Measurements from ENCODE around the gene TUT1. TPM values are rescaled to one million over a fixed set of nuclear protein-coding genes. Genes with fewer than 3 reads are reported as not detected.

Gene TUT1
- total and polyA plus RNA-seq, 8 donors = 12.0 to 33.4 (median 15.8) TPM

DNA sequence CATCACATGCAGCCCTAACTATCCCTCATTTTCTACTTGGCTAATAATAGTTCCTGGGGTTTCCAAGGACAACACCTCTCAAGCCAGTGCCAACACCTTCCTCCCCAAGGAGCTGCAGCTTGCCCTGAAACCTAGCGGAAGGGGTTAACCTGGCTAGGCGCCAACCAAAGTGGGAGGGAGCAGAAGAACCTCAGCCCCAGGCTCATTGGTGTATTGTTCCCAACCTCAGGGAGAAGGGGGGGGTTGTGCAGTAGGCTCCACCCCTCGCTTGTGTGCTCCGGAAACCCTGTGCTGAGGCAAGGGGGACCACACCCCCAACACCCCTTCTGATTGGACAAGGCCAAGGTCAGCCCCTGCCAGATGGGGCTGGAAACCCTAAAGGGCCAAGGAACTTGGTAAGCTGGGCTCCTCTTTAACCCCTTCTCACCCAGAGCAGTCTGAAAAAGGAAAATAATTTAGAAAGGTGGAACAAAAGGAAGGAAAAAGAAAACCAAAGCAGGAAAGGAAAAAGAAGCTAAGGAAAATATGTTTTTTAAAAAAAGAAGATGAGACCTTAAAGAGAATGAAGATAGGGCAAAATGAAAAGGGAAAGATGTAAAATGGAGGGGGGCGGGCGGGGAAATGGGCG is 7.9 kb upstream of the TUT1 start:
- TF ChIP-seq, protein P1, sequence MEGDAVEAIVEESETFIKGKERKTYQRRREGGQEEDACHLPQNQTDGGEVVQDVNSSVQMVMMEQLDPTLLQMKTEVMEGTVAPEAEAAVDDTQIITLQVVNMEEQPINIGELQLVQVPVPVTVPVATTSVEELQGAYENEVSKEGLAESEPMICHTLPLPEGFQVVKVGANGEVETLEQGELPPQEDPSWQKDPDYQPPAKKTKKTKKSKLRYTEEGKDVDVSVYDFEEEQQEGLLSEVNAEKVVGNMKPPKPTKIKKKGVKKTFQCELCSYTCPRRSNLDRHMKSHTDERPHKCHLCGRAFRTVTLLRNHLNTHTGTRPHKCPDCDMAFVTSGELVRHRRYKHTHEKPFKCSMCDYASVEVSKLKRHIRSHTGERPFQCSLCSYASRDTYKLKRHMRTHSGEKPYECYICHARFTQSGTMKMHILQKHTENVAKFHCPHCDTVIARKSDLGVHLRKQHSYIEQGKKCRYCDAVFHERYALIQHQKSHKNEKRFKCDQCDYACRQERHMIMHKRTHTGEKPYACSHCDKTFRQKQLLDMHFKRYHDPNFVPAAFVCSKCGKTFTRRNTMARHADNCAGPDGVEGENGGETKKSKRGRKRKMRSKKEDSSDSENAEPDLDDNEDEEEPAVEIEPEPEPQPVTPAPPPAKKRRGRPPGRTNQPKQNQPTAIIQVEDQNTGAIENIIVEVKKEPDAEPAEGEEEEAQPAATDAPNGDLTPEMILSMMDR (IDR thresholded peaks at IDR 0.05) = no peak
- intact Hi-C loops (cut with DNase I) = no loop called here
- peaks cover 0 to 37% (median 32%) of the 10 kb centered on the region in 3 donors for H3K36me3 ChIP-seq
- H3K27me3 ChIP-seq = no peaks in the 10 kb centered on the region
- peak overlapping the region in 1 of 4 donors; percentile 1 for H3K27ac ChIP-seq
- FAIRE-seq = no peak
- 53 to 56% methylated on average over 7 of the region's 7 CpGs for WGBS, 2 donors
- H3K4me1 ChIP-seq = peaks cover 0 to 14% (median 11%) of the 10 kb centered on the region in 3 donors
- peak in 3 of 4 donors; percentile 29 to 34 (median 33) for ATAC-seq
- DNase-seq = peak; percentile 72 to 87 (median 82)
- H3K4me3 ChIP-seq = peak overlapping the region in 1 of 4 donors; percentile 96
- H3K9me3 ChIP-seq = no peaks in the 10 kb centered on the region

DNA sequence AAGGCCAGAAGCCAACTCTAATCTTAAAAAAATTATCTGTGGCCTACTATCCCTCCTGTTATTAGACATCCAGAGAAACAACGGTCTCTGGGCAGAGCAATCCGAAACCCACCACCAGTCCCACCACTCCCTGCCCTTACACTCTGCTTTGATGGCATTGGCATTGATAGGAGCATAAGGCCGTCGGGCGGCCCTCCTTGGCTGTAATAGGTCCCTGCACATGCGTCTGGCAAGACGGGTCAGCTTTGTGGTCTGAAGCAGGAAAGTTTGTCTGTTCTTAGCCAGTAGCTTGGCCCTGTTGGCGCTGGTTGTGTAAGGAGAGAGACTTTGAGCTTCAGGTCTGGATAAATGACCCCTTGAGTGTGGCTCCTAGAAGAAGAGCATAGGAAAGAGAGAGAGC is 3.8 kb upstream of the TUT1 start:
- Histone ChIP-seq H3K9me3 (no peaks in the 10 kb centered on the region), H3K4me1 (peaks cover 5 to 26% (median 20%) of the 10 kb centered on the region in 3 donors), H3K36me3 (peaks cover 0 to 44% (median 32%) of the 10 kb centered on the region in 3 donors), H3K4me3 (no peak overlapping the region), H3K27me3 (no peaks in the 10 kb centered on the region), H3K27ac (no peak overlapping the region)
- intact Hi-C loops (cut with DNase I) = no loop called here
- TF ChIP-seq, protein P1 (IDR thresholded peaks at IDR 0.05) = no peak
- ATAC-seq (no peak), DNase-seq (no peak), FAIRE-seq (no peak)
- WGBS, 2 donors = 87 to 90% methylated on average over 8 of the region's 8 CpGs

DNA sequence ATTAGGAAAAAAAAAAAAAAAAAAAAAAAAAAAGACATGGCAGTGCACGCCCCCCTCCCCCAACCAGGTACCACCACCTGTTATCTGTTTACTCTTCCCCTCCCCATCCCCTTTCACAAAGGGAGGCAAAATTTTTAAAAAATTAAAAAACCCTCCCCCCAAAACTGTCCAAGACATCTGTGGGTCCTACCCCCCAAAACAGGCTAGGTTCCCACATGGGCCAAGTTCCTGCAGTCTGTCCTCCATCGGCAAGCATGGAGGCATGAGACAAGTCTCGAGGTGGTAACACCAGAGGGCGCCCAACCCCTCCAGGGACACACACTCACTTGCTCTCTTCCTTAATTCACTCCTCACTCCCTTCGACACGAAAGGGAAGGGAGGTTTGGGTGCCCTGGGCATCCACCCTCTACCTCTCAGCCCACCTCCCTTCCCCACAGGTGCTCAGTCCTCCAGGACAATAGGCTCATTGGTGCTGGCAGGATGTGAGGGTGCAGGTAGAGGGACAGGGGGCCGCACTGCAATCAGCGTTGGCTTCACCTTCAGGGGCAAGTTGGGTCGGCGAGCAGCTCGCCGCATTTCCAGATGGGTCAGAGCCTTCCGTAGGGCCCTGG is 2.2 kb upstream of the TUT1 start:
- H3K27ac ChIP-seq = no peak overlapping the region
- peak in 3 of 4 donors; percentile 17 to 35 (median 22) for ATAC-seq
- TF ChIP-seq, protein P1 (IDR thresholded peaks at IDR 0.05) = peak in 1 of 4 donors; percentile 25
- 58 to 59% methylated on average over 13 of the region's 13 CpGs for WGBS, 2 donors
- intact Hi-C loops (cut with DNase I) = no loop called here
- H3K4me1 ChIP-seq = peaks cover 8 to 20% (median 19%) of the 10 kb centered on the region in 3 donors
- no peaks in the 10 kb centered on the region for H3K27me3 ChIP-seq
- no peak for FAIRE-seq
- no peak overlapping the region for H3K4me3 ChIP-seq
- H3K9me3 ChIP-seq = no peaks in the 10 kb centered on the region
- DNase-seq = peak; percentile 65 to 82 (median 76)
- peaks cover 0 to 45% (median 32%) of the 10 kb centered on the region in 3 donors for H3K36me3 ChIP-seq

DNA sequence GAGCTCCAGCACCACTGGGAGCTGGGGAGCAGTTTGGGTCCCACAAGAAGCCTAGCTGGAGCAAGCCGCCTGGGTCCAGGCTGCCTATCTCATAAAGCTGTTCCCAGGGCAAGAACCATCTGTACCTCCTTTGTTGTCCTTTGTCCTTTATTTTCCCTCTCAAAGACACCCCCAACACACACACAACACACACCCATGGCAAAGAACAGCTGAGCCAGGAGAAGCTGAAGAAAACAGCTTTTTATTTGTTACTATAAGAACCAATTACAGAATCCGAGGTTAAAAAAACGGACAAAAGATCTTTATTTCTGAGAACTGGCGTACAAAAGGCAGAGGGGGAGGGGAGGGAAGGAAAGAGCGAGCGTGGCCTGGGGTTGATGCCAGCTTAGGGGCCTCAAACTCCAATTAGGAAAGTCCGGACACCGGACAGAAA is 1.7 kb upstream of the TUT1 start:
- H3K27me3 ChIP-seq = no peaks in the 10 kb centered on the region
- FAIRE-seq = no peak
- TF ChIP-seq, protein P1 (IDR thresholded peaks at IDR 0.05) = no peak
- H3K4me1 ChIP-seq = peaks cover 8 to 20% (median 19%) of the 10 kb centered on the region in 3 donors
- peak overlapping the region in 1 of 4 donors; percentile 93 for H3K27ac ChIP-seq
- H3K4me3 ChIP-seq = no peak overlapping the region
- no peak for ATAC-seq
- H3K9me3 ChIP-seq = no peaks in the 10 kb centered on the region
- DNase-seq = peak in 2 of 6 donors; percentile 11 to 25
- H3K36me3 ChIP-seq = peaks cover 0 to 49% (median 28%) of the 10 kb centered on the region in 3 donors
- WGBS, 2 donors = 64 to 74% methylated on average over 8 of the region's 8 CpGs
- intact Hi-C loops (cut with DNase I) = no loop called here
